OCI-LY7 (cell line): Measurements from ENCODE around the gene PCDH9.

Experiments used
- EZH2phosphoT487 ChIP-seq: fragments of 200-600 bp; sonication (generic); IDR thresholded peaks from 2 replicates; pipeline ENCODE4 v1.6.1; 2018; ENCODE audit warnings: low read depth, borderline replicate concordance, mild to moderate bottlenecking, mixed run types, antibody characterized with exemption, low read length, moderate library complexity, mixed read lengths
- TF ChIP-seq, protein P1 (sequence below): fragments of 200-600 bp; sonication (generic); conservative IDR thresholded peaks from 2 replicates; pipeline ENCODE4 v1.5.1; 2014; ENCODE audit warnings: mild to moderate bottlenecking, antibody characterized with exemption, low read length, moderate library complexity, mixed read lengths

DNA sequence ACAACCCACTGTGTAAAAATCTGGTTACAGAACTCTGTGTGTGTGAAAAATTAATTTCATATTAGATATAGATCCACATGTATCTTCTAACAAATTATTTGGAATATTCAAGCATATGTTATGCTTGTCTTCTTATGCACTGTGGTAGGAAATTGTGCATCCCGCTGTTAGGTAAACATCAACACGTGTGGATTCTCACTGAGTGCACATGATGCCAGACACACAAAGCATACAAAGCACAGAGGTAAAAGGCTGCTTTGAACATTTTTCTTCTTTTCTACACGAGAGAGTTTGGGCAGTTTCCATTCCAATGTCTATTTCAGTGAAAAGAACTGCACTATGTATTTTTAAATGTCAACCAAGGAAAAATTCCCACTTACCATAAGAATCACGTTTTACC is 354.9 kb downstream of the PCDH9 start:
- TF ChIP-seq, protein P1, sequence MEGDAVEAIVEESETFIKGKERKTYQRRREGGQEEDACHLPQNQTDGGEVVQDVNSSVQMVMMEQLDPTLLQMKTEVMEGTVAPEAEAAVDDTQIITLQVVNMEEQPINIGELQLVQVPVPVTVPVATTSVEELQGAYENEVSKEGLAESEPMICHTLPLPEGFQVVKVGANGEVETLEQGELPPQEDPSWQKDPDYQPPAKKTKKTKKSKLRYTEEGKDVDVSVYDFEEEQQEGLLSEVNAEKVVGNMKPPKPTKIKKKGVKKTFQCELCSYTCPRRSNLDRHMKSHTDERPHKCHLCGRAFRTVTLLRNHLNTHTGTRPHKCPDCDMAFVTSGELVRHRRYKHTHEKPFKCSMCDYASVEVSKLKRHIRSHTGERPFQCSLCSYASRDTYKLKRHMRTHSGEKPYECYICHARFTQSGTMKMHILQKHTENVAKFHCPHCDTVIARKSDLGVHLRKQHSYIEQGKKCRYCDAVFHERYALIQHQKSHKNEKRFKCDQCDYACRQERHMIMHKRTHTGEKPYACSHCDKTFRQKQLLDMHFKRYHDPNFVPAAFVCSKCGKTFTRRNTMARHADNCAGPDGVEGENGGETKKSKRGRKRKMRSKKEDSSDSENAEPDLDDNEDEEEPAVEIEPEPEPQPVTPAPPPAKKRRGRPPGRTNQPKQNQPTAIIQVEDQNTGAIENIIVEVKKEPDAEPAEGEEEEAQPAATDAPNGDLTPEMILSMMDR: no peak
- TF ChIP-seq EZH2phosphoT487: no peak
